ENCODE measurements around the gene IKBKE. TPM values are rescaled to one million over a fixed set of nuclear protein-coding genes. Genes with fewer than 3 reads are reported as not detected.

The IKBKE gene
- polyA plus RNA-seq, 1 donor (not counting 4 experiments of a cell fraction or from before 2014, with no cell fraction given), result 8.9 TPM

- H3K9me1 ChIP-seq (ENCODE audit: control insufficient read depth, extremely low read depth, insufficient read depth, low read length), result peaks cover 2% of the 10 kb centered on the region
- no peaks in the 10 kb centered on the region for H3K36me3 ChIP-seq (ENCODE audit: control insufficient read depth in 2 of 2, extremely low read depth in 1 of 2, insufficient read depth in 2 of 2, low read length in 2 of 2)
- no peak overlapping the region for H3K27ac ChIP-seq (ENCODE audit: control insufficient read depth, insufficient read depth, low read length)
- H3K79me2 ChIP-seq (ENCODE audit: control insufficient read depth, insufficient read depth, low read length), result no peaks in the 10 kb centered on the region
- H3K27me3 ChIP-seq (ENCODE audit: control insufficient read depth, extremely low read depth, insufficient read depth, low read length), result no peaks in the 10 kb centered on the region
- H3K4me2 ChIP-seq (ENCODE audit: control insufficient read depth, extremely low read depth, insufficient read depth, low read depth, low read length), result peak overlapping the region; percentile 67
- dilution Hi-C loops (cut with MboI; ENCODE audit: extremely low pct_ligation_motif_present, low sequenced_read_pairs), result no loop called here
- no peak for DNase-seq (ENCODE audit: low read depth, low spot score)
- H3K4me3 ChIP-seq (ENCODE audit: control insufficient read depth in 2 of 3, extremely low read depth in 1 of 3, insufficient read depth in 2 of 3, low read depth in 1 of 3, low read length in 3 of 3), result peak overlapping the region; percentile 45 to 68 (median 66)
- no peak for TF ChIP-seq EZH2 (IDR thresholded peaks at IDR 0.05; ENCODE audit: low read length)
- no peak for TF ChIP-seq CTCF (optimal IDR thresholded peaks at IDR 0.05 in 1 of 3, IDR thresholded peaks at IDR 0.05 in 1 of 3, conservative IDR thresholded peaks at IDR 0.05 in 1 of 3; ENCODE audit: extremely low read depth in 1 of 3, insufficient read depth in 2 of 3, low read length in 3 of 3)
- H4K20me1 ChIP-seq (ENCODE audit: control insufficient read depth, extremely low read depth, insufficient read depth, low read length), result no peaks in the 10 kb centered on the region
- no peak for FAIRE-seq
- H3K9me3 ChIP-seq (ENCODE audit: control insufficient read depth, low read depth, low read length), result no peaks in the 10 kb centered on the region
- peak overlapping the region; percentile 60 for H3K9ac ChIP-seq (ENCODE audit: control insufficient read depth, extremely low read depth, insufficient read depth, low read length)
- H3K4me1 ChIP-seq (ENCODE audit: control insufficient read depth, extremely low read depth, insufficient read depth, low read length), result peaks cover 52% of the 10 kb centered on the region
- H2AFZ ChIP-seq (ENCODE audit: control insufficient read depth, low read length), result peak overlapping the region; percentile 81
Observed at GRCh38 chr1:206506405-206507283, 36.4 kb downstream of the IKBKE start.

- no peaks in the 10 kb centered on the region for H4K20me1 ChIP-seq (ENCODE audit: control insufficient read depth, extremely low read depth, insufficient read depth, low read length)
- H3K4me2 ChIP-seq (ENCODE audit: control insufficient read depth, extremely low read depth, insufficient read depth, low read depth, low read length), result peak within 1 kb of the TSS; percentile 67
- H3K27me3 ChIP-seq (ENCODE audit: control insufficient read depth, extremely low read depth, insufficient read depth, low read length), result no peaks in the 10 kb centered on the region
- no peaks in the 10 kb centered on the region for H3K79me2 ChIP-seq (ENCODE audit: control insufficient read depth, insufficient read depth, low read length)
- peaks cover 2% of the 10 kb centered on the region for H3K9me1 ChIP-seq (ENCODE audit: control insufficient read depth, extremely low read depth, insufficient read depth, low read length)
- FAIRE-seq (no peak), DNase-seq (ENCODE audit: low read depth, low spot score) (no peak)
- no peak for TF ChIP-seq CTCF (optimal IDR thresholded peaks at IDR 0.05 in 1 of 3, IDR thresholded peaks at IDR 0.05 in 1 of 3, conservative IDR thresholded peaks at IDR 0.05 in 1 of 3; ENCODE audit: extremely low read depth in 1 of 3, insufficient read depth in 2 of 3, low read length in 3 of 3)
- no peak for TF ChIP-seq EZH2 (IDR thresholded peaks at IDR 0.05; ENCODE audit: low read length)
- H3K4me3 ChIP-seq (ENCODE audit: control insufficient read depth in 2 of 3, extremely low read depth in 1 of 3, insufficient read depth in 2 of 3, low read depth in 1 of 3, low read length in 3 of 3), result peak within 1 kb of the TSS; percentile 45 to 68 (median 66)
- peak within 1 kb of the TSS; percentile 20 for H3K27ac ChIP-seq (ENCODE audit: control insufficient read depth, insufficient read depth, low read length)
- H3K4me1 ChIP-seq (ENCODE audit: control insufficient read depth, extremely low read depth, insufficient read depth, low read length), result peaks cover 61% of the 10 kb centered on the region
- peak within 1 kb of the TSS; percentile 60 for H3K9ac ChIP-seq (ENCODE audit: control insufficient read depth, extremely low read depth, insufficient read depth, low read length)
- dilution Hi-C loops (cut with MboI; ENCODE audit: extremely low pct_ligation_motif_present, low sequenced_read_pairs), result no loop called here
- peak within 1 kb of the TSS; percentile 81 for H2AFZ ChIP-seq (ENCODE audit: control insufficient read depth, low read length)
- no peaks in the 10 kb centered on the region for H3K36me3 ChIP-seq (ENCODE audit: control insufficient read depth in 2 of 2, extremely low read depth in 1 of 2, insufficient read depth in 2 of 2, low read length in 2 of 2)
- H3K9me3 ChIP-seq (ENCODE audit: control insufficient read depth, low read depth, low read length), result no peaks in the 10 kb centered on the region
Observed at GRCh38 chr1:206507284-206508129, 37.2 kb downstream of the IKBKE start, which contains the start of gene RASSF5. RASSF5 (plus strand) TSS chr1:206507531; CDS start chr1:206507603, 72 bp downstream.

Data from keratinocyte (primary cell).